H1 (cell line): Measurements from ENCODE around the gene FGFBP2. TPM values are rescaled to one million over a fixed set of nuclear protein-coding genes. Genes with fewer than 3 reads are reported as not detected.

Source experiments
- CTCF ChIA-PET: fragments of 300-600 bp; sonication (Branson Sonifier 250); formaldehyde crosslinking; loops from one replicate; lab custom pipeline; 2021; ENCODE audit not compliant: partially characterized antibody; lab: Charles Lee
- POLR2A ChIA-PET: fragments of 300-600 bp; sonication (Branson Sonifier 250); formaldehyde crosslinking; loops from one replicate; lab custom pipeline; 2021; ENCODE audit warnings: inconsistent platforms; ENCODE audit not compliant: partially characterized antibody; lab: Charles Lee
- DNase-seq, 2 experiments: peaks; one replicate each; pipeline versions ENCODE4 v3.0.0 to v3.0.0-alpha.2; 2010 to 2022; ENCODE audit warnings: low spot score in 2 of 2, low read depth in 1 of 2, mixed read lengths in 1 of 2
- FAIRE-seq: peaks from 2 replicates; lab custom pipeline; 2011; peaks lifted over from hg19 to GRCh38; lab: Jason Lieb, UNC
- H2AFZ ChIP-seq: 2 replicates; pipeline ENCODE4 v1.8.1; 2012; ENCODE audit warnings: low read length, inconsistent platforms
- H2AK5ac ChIP-seq: 2 replicates; pipeline ENCODE4 v1.6.1; 2013; ENCODE audit warnings: low read depth, low read length
- H2BK120ac ChIP-seq: replicated peaks from 2 replicates; pipeline ENCODE3; 2013; ENCODE audit warnings: low read depth, low read length, inconsistent platforms
- H2BK12ac ChIP-seq: 2 replicates; pipeline ENCODE4 v1.6.1; 2013; ENCODE audit warnings: low read depth, low read length
- H2BK15ac ChIP-seq: 2 replicates; pipeline ENCODE4 v1.6.1; 2013; ENCODE audit warnings: low read length
- H2BK20ac ChIP-seq: 2 replicates; pipeline ENCODE4 v1.6.1; 2013; ENCODE audit warnings: low read length
- H2BK5ac ChIP-seq: 2 replicates; pipeline ENCODE4 v1.6.1; 2013; ENCODE audit warnings: low read depth, low read length
- H3K14ac ChIP-seq: 2 replicates; pipeline ENCODE4 v1.6.1; 2013; ENCODE audit warnings: inconsistent platforms; ENCODE audit not compliant: insufficient read length
- H3K18ac ChIP-seq: 2 replicates; pipeline ENCODE4 v1.6.1; 2013; ENCODE audit warnings: low read length; ENCODE audit errors: extremely low read depth
- H3K23ac ChIP-seq: 2 replicates; pipeline ENCODE4 v1.6.1; 2013; ENCODE audit warnings: inconsistent platforms; ENCODE audit not compliant: insufficient read length
- H3K23me2 ChIP-seq: 2 replicates; pipeline ENCODE4 v1.6.1; 2013; ENCODE audit warnings: low read depth, low read length
- H3K27ac ChIP-seq: 2 replicates; pipeline ENCODE4 v1.6.1; 2011; ENCODE audit warnings: low read depth, low read length, inconsistent platforms
- H3K27me3 ChIP-seq, 4 experiments: replicated peaks in 1 of 4; 1 replicate in 1 of 4; 2 replicates in 3 of 4; pipeline versions ENCODE4 v1.6.1 to v1.8.1; 2011 to 2013; ENCODE audit warnings: low read length in 3 of 4, mild to moderate bottlenecking in 3 of 4, inconsistent platforms in 2 of 4, mixed read lengths in 2 of 4, moderate library complexity in 1 of 4; ENCODE audit not compliant: control insufficient read depth in 3 of 4, insufficient read depth in 3 of 4; ENCODE audit errors: extremely low read depth in 1 of 4
- H3K36me3 ChIP-seq, 4 experiments: 2 replicates each; pipeline versions ENCODE4 v1.6.1 to v1.8.1; 2011 to 2013; ENCODE audit warnings: mild to moderate bottlenecking in 4 of 4, low read length in 3 of 4, moderate library complexity in 2 of 4, control low read depth in 1 of 4, inconsistent platforms in 1 of 4; ENCODE audit not compliant: insufficient read depth in 4 of 4, control insufficient read depth in 2 of 4
- H3K4ac ChIP-seq: replicated peaks from 2 replicates; pipeline ENCODE3; 2013; ENCODE audit warnings: low read length, low read depth, mixed read lengths, inconsistent platforms; ENCODE audit not compliant: insufficient read length
- H3K4me1 ChIP-seq, 4 experiments: replicated peaks in 1 of 4; 1 replicate in 1 of 4; 2 replicates in 3 of 4; pipeline versions ENCODE4 v1.6.1 to v1.8.1; 2011 to 2013; ENCODE audit warnings: low read length in 3 of 4, inconsistent platforms in 2 of 4, mixed read lengths in 1 of 4; ENCODE audit not compliant: insufficient read depth in 4 of 4, control insufficient read depth in 3 of 4
- H3K4me2 ChIP-seq, 2 experiments: 2 replicates each; pipeline versions ENCODE4 v1.6.1 to v1.8.1; 2011 to 2013; ENCODE audit warnings: low read depth in 2 of 2, low read length in 2 of 2, control low read depth in 1 of 2, inconsistent platforms in 1 of 2, mild to moderate bottlenecking in 1 of 2; ENCODE audit not compliant: insufficient read depth in 1 of 2
- H3K4me3 ChIP-seq, 4 experiments: fragments of 200-600, 300-600 bp in 1 of 4; sonication (generic), shearing (Covaris generic), sonication (Bioruptor Twin) in 1 of 4; 2 replicates each; pipeline versions ENCODE4 v1.5.1 to v1.8.1; 2011 to 2016; ENCODE audit warnings: low read length in 4 of 4, low read depth in 3 of 4, control low read depth in 2 of 4, inconsistent platforms in 2 of 4, mild to moderate bottlenecking in 2 of 4, mixed read lengths in 1 of 4, moderate library complexity in 1 of 4; ENCODE audit not compliant: insufficient read depth in 2 of 4; ENCODE audit errors: extremely low read depth in 1 of 4
- H3K56ac ChIP-seq: replicated peaks from 2 replicates; pipeline ENCODE3; 2013; ENCODE audit warnings: low read depth, mild to moderate bottlenecking, mixed read lengths, low read length, inconsistent platforms; ENCODE audit not compliant: insufficient read length
- H3K79me1 ChIP-seq: 2 replicates; pipeline ENCODE4 v1.6.1; 2013; ENCODE audit warnings: low read depth, low read length, control low read depth
- H3K79me2 ChIP-seq, 2 experiments: 2 replicates each; pipeline versions ENCODE4 v1.6.1 to v1.8.1; 2012 to 2013; ENCODE audit warnings: low read length in 2 of 2, mild to moderate bottlenecking in 2 of 2, inconsistent platforms in 1 of 2; ENCODE audit not compliant: insufficient read depth in 2 of 2, control insufficient read depth in 1 of 2
- H3K9ac ChIP-seq, 4 experiments: replicated peaks in 1 of 4; 1 replicate in 1 of 4; 2 replicates in 3 of 4; pipeline versions ENCODE4 v1.6.1 to v1.8.1; 2011 to 2013; ENCODE audit warnings: low read depth in 3 of 4, low read length in 3 of 4, control low read depth in 2 of 4, mild to moderate bottlenecking in 2 of 4, moderate library complexity in 2 of 4, inconsistent platforms in 1 of 4; ENCODE audit errors: extremely low read depth in 1 of 4
- H3K9me3 ChIP-seq, 2 experiments: 2 replicates each; pipeline versions ENCODE4 v1.6.1 to v1.8.1; 2012 to 2013; ENCODE audit warnings: mild to moderate bottlenecking in 2 of 2, moderate library complexity in 2 of 2, control low read depth in 1 of 2, inconsistent platforms in 1 of 2, low read depth in 1 of 2, low read length in 1 of 2, mixed read lengths in 1 of 2; ENCODE audit not compliant: insufficient read depth in 2 of 2
- H4K20me1 ChIP-seq, 2 experiments: replicated peaks in 1 of 2; 2 replicates each; pipeline versions ENCODE3 to v1.8.1; 2011 to 2013; ENCODE audit warnings: inconsistent platforms in 2 of 2, low read length in 2 of 2, mild to moderate bottlenecking in 1 of 2; ENCODE audit not compliant: insufficient read depth in 2 of 2, control insufficient read depth in 1 of 2
- H4K5ac ChIP-seq: 2 replicates; pipeline ENCODE4 v1.6.1; 2013; ENCODE audit warnings: low read length, low read depth, mixed read lengths, inconsistent platforms; ENCODE audit not compliant: insufficient read length
- H4K8ac ChIP-seq: 2 replicates; pipeline ENCODE4 v1.8.0; 2013; ENCODE audit warnings: mild to moderate bottlenecking, moderate library complexity, low read length, inconsistent platforms; ENCODE audit not compliant: insufficient read depth; ENCODE audit errors: extremely low read depth
- H4K91ac ChIP-seq: replicated peaks from 2 replicates; pipeline ENCODE3; 2013; ENCODE audit warnings: low read length, mixed read lengths, inconsistent platforms; ENCODE audit not compliant: insufficient read length
- BACH1 ChIP-seq: IDR thresholded peaks from 2 replicates; pipeline ENCODE4 v1.6.1; 2012; ENCODE audit warnings: low read length, improper control_type of control experiment
- BRCA1 ChIP-seq: IDR thresholded peaks from 2 replicates; pipeline ENCODE4 v1.6.1; 2012; ENCODE audit warnings: low read depth, low read length, improper control_type of control experiment
- CHD2 ChIP-seq: IDR thresholded peaks from 2 replicates; pipeline ENCODE4 v1.6.1; 2012; ENCODE audit warnings: low read length, improper control_type of control experiment
- FOSL1 ChIP-seq: IDR thresholded peaks from 2 replicates; pipeline ENCODE4 v1.6.1; 2011; ENCODE audit warnings: mild to moderate bottlenecking, low read depth, low read length, moderate library complexity; ENCODE audit not compliant: insufficient read depth
- HDAC2 ChIP-seq, 2 experiments: fragments of 300-600 bp in 1 of 2; sonication (generic) in 1 of 2; IDR thresholded peaks; 2 replicates each; pipeline ENCODE4 v1.6.1; 2011 to 2012; ENCODE audit warnings: low read depth in 2 of 2, low read length in 2 of 2, mild to moderate bottlenecking in 2 of 2, moderate library complexity in 2 of 2, borderline replicate concordance in 1 of 2, inconsistent platforms in 1 of 2
- JUN ChIP-seq: IDR thresholded peaks from 2 replicates; pipeline ENCODE4 v1.6.1; 2011; ENCODE audit warnings: low read depth, mild to moderate bottlenecking, improper control_type of control experiment, low read length
- MAFK ChIP-seq: IDR thresholded peaks from 2 replicates; pipeline ENCODE4 v1.6.1; 2012; ENCODE audit warnings: low read depth, mild to moderate bottlenecking, improper control_type of control experiment, low read length
- RFX5 ChIP-seq: IDR thresholded peaks from 2 replicates; pipeline ENCODE4 v1.6.1; 2011; ENCODE audit warnings: low read depth, low read length, improper control_type of control experiment, borderline replicate concordance
- RNF2 ChIP-seq: fragments of 200-900, 300-1000 bp; sonication (generic); IDR thresholded peaks from 2 replicates; pipeline ENCODE4 v1.7.1; 2016; ENCODE audit warnings: borderline replicate concordance, low read depth, mild to moderate bottlenecking, antibody characterized with exemption, low read length; ENCODE audit not compliant: poor library complexity, severe bottlenecking; ENCODE audit errors: missing control alignments
- SAP30 ChIP-seq: fragments of 300-600 bp; sonication (generic); IDR thresholded peaks from 2 replicates; pipeline ENCODE4 v1.7.1; 2012; ENCODE audit warnings: low read length, moderate library complexity, mild to moderate bottlenecking, inconsistent platforms; ENCODE audit not compliant: insufficient read depth, insufficient replicate concordance
- SIX5 ChIP-seq: IDR thresholded peaks from 2 replicates; pipeline ENCODE4 v1.6.1; 2011; ENCODE audit warnings: mild to moderate bottlenecking, low read depth, low read length
- SP1 ChIP-seq: IDR thresholded peaks from 2 replicates; pipeline ENCODE4 v1.6.1; 2011; ENCODE audit warnings: low read depth, low read length
- SP4 ChIP-seq: IDR thresholded peaks from 2 replicates; pipeline ENCODE4 v1.6.1; 2012; ENCODE audit warnings: low read length, inconsistent platforms
- TEAD4 ChIP-seq: IDR thresholded peaks from 2 replicates; pipeline ENCODE4 v1.6.1; 2012; ENCODE audit warnings: low read depth, low read length, inconsistent platforms, mixed read lengths
- YY1 ChIP-seq: IDR thresholded peaks from 2 replicates; pipeline ENCODE4 v1.6.1; 2011; ENCODE audit warnings: low read depth, mild to moderate bottlenecking, low read length
- WGBS, 2 experiments: shearing (Covaris generic) in 1 of 2; methylation state at CpG; one replicate each; pipeline versions ENCODE4 v1.1.6 to v1.1.7; 2013 to 2015; ENCODE audit warnings: low lambda C conversion rate in 2 of 2, mixed read lengths in 2 of 2, inconsistent platforms in 1 of 2, low coverage in 1 of 2, missing lambda C conversion rate in 1 of 2; ENCODE audit not compliant: insufficient replicate concordance in 2 of 2, insufficient coverage in 1 of 2, insufficient read length in 1 of 2; ENCODE audit errors: extremely low coverage in 1 of 2, missing lambda C conversion rate in 1 of 2; 5-methylcytosine and 5-hydroxymethylcytosine counted together
- polyA plus RNA-seq, 7 experiments: library from polyadenylated mRNA; depleted of rRNA in 3 of 7; stranded (reverse) in 5 of 7; unstranded in 2 of 7; fragments of >200 nt in 5 of 7; fragments of 200-250 nt in 2 of 7; gene quantifications; 1 replicate in 5 of 7; 2 replicates in 1 of 7; 4 replicates in 1 of 7; pipeline versions ENCODE4 v1.2.1 to v1.2.3, GENCODE V29; 2011 to 2013; ENCODE audit warnings: missing spikeins in 2 of 7, mixed read lengths in 2 of 7
- total RNA-seq: library from RNA; stranded (reverse); fragmentation: NEBNext Ultra II Directional; extraction: Animal tissue kit (Norgen Biotek cat#: 25700); gene quantifications from 2 replicates; pipeline ENCODE4 v1.2.1, GENCODE V29; 2021

FGFBP2 gene
- total and polyA plus RNA-seq, 2 of the 8 experiments (the other 6 are each of a cell fraction or from before 2014, with no cell fraction given): 0.15 TPM; not detected in 1

- 86% methylated on average over 1 of the region's 1 CpG; no CpG with 5 or more reads in 1 of the 2 experiments for WGBS, 2 experiments
- FAIRE-seq: no peak
- Histone ChIP-seq H2AFZ (no peak overlapping the region), H2BK15ac (no peak overlapping the region), H2AK5ac (no peak overlapping the region), H3K9me3 (no peaks in the 10 kb centered on the region), H3K4ac (no peak overlapping the region), H3K23me2 (peaks cover 4% of the 10 kb centered on the region; the same call in 1 of the 2 replicates), H4K5ac (no peak overlapping the region), H3K79me1 (no peaks in the 10 kb centered on the region), H3K4me3 (no peak overlapping the region), H3K18ac (no peak overlapping the region), H3K23ac (no peak overlapping the region), H3K4me2 (no peak overlapping the region), H2BK120ac (no peak overlapping the region), H4K20me1 (peaks cover 0 to 3% of the 10 kb centered on the region in 2 experiments), H3K36me3 (no peaks in the 10 kb centered on the region), H2BK20ac (no peak overlapping the region), H3K79me2 (no peaks in the 10 kb centered on the region), H3K27me3 (no peaks in the 10 kb centered on the region), H2BK12ac (no peak overlapping the region), H3K56ac (no peak overlapping the region), H3K27ac (no peak overlapping the region), H3K9ac (no peak overlapping the region), H3K14ac (no peak overlapping the region), H3K4me1 (peaks cover 0 to 9% (median 3%) of the 10 kb centered on the region in 4 experiments; a peak in 2 of 7 replicates), H4K8ac (no peak overlapping the region), H2BK5ac (no peak overlapping the region), H4K91ac (no peak overlapping the region)
- no peak for DNase-seq
- POLR2A ChIA-PET: no interaction called here
- CTCF ChIA-PET: interaction anchor here (1.0 to 3.2 kb wide), 4 partner anchors 11 to 59 kb away, joined by 3 to 19 read pairs (median 4); no protein-coding TSS in a partner anchor
- TF ChIP-seq FOSL1: no peak
- no peak for TF ChIP-seq TEAD4
- TF ChIP-seq YY1: no peak
- no peak for TF ChIP-seq JUN
- TF ChIP-seq BACH1: no peak
- no peak for TF ChIP-seq SP1
- no peak for TF ChIP-seq SAP30
- TF ChIP-seq MAFK: no peak
- no peak for TF ChIP-seq CHD2
- no peak for TF ChIP-seq HDAC2 (IDR thresholded peaks at IDR 0.05; ENCODE audit: borderline replicate concordance in 1 of 2, low read depth in 2 of 2, low read length in 2 of 2)
- TF ChIP-seq RNF2: no peak
- TF ChIP-seq RFX5: no peak
- TF ChIP-seq SIX5: no peak
- no peak for TF ChIP-seq SP4
- no peak for TF ChIP-seq BRCA1
Observed at GRCh38 chr4:15942283-15942682, 20.7 kb downstream of the FGFBP2 start.
